ENCODE measurements around the gene METTL3.

METTL3 gene

DNA sequence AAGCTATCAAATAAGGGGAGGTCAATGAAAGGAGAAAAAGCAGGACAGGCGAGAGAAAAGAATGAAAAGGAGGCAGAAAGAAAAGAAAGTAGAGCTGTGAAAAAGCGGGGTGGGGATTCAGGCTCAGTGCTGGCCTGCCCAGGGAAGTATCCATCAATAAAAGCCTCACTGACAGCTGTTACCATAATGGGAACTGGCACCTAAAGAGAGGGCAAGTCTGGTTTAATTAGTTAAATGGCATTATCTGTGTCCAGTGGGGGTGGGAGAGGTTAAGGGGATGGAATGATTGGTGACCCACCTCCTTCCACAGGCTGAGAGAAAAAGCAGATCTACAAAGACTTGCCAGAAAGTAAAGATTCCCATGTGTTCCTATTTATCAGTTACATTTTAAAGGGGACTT, 7.6 kb upstream of the METTL3 start:
- no peak overlapping the region for H3K4me3 ChIP-seq (ENCODE audit: low read depth, low read length)
- TF ChIP-seq, protein P1, sequence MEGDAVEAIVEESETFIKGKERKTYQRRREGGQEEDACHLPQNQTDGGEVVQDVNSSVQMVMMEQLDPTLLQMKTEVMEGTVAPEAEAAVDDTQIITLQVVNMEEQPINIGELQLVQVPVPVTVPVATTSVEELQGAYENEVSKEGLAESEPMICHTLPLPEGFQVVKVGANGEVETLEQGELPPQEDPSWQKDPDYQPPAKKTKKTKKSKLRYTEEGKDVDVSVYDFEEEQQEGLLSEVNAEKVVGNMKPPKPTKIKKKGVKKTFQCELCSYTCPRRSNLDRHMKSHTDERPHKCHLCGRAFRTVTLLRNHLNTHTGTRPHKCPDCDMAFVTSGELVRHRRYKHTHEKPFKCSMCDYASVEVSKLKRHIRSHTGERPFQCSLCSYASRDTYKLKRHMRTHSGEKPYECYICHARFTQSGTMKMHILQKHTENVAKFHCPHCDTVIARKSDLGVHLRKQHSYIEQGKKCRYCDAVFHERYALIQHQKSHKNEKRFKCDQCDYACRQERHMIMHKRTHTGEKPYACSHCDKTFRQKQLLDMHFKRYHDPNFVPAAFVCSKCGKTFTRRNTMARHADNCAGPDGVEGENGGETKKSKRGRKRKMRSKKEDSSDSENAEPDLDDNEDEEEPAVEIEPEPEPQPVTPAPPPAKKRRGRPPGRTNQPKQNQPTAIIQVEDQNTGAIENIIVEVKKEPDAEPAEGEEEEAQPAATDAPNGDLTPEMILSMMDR (IDR thresholded peaks at IDR 0.05; ENCODE audit: borderline replicate concordance, insufficient read depth, low read depth, low read length): no peak

DNA sequence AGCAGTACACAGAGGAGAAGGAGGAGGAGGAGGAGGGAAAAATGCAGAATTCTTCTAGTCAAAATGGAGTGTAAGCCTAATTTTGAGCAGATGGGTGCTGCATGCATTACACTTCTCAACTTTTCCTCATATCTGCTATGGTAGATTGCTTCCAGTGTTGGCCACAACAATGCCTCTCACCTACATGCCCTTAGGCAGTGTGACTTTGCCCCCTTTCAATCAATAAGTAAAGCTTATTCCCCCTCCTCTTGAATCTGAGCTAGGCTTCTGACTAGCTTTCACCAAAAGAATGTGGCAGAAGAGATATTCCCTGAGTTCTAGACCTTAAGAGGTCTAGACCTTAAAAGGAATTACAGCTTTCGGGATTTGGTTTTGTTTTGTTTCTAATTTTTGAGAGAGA, 3.2 kb upstream of the METTL3 start:
- TF ChIP-seq, protein P1 (IDR thresholded peaks at IDR 0.05; ENCODE audit: borderline replicate concordance, insufficient read depth, low read depth, low read length): no peak
- no peak overlapping the region for H3K4me3 ChIP-seq (ENCODE audit: low read depth, low read length)

- TF ChIP-seq, protein P1 (IDR thresholded peaks at IDR 0.05; ENCODE audit: borderline replicate concordance, insufficient read depth, low read depth, low read length): no peak
- no peak overlapping the region for H3K4me3 ChIP-seq (ENCODE audit: low read depth, low read length)
Observed at GRCh38 chr14:21509432-21510143, 1.6 kb downstream of the METTL3 start.

GRCh38 chr14:21506557-21506956, 4.6 kb downstream of the METTL3 start:
- TF ChIP-seq, protein P1 (IDR thresholded peaks at IDR 0.05; ENCODE audit: borderline replicate concordance, insufficient read depth, low read depth, low read length): no peak
- no peak overlapping the region for H3K4me3 ChIP-seq (ENCODE audit: low read depth, low read length)

GRCh38 chr14:21505012-21505553, 6.1 kb downstream of the METTL3 start:
- TF ChIP-seq, protein P1 (IDR thresholded peaks at IDR 0.05; ENCODE audit: borderline replicate concordance, insufficient read depth, low read depth, low read length): no peak
- no peak overlapping the region for H3K4me3 ChIP-seq (ENCODE audit: low read depth, low read length)

DNA sequence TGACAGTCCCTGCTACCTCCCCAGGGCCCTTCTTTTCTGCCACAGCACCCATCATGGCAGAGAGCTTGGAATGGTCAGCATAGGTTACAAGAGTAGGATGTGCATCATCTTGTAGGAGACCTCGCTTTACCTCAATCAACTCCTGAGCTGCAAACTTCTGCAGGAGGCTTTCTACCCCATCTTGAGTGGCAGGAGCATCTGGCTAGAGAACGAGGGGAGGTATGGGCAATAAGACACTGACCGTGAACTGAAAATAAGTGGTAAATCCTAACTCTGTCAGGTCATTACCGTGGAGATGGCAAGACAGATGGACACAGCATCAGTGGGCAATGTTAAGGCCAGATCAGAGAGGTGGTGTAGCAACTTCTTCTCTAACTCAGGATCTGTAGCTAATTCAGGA, 7.8 kb downstream of the METTL3 start:
- no peak overlapping the region for H3K4me3 ChIP-seq (ENCODE audit: low read depth, low read length)
- TF ChIP-seq, protein P1 (IDR thresholded peaks at IDR 0.05; ENCODE audit: borderline replicate concordance, insufficient read depth, low read depth, low read length): no peak

DNA sequence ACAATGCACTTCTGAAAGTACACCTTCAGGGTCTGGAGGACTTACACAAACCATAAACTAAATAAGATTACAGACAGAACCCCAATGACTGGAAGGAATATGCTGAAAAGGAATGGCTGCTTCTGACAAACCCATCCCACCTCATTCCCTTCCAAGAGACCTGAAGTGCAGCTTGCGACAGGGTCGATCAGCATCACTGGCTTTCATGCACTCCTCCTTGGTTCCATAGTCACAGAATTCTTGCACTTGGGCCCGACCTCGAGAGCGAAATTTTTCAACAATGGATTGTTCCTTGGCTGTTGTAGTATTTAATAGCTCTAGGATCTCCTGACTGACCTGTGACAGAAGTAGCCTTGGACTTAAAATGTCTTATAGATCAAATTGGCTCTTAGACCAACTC, 9.6 kb downstream of the METTL3 start:
- no peak overlapping the region for H3K4me3 ChIP-seq (ENCODE audit: low read depth, low read length)
- TF ChIP-seq, protein P1 (IDR thresholded peaks at IDR 0.05; ENCODE audit: borderline replicate concordance, insufficient read depth, low read depth, low read length): no peak
